ENCODE results near the gene BPIFB3.

The BPIFB3 gene

DNA sequence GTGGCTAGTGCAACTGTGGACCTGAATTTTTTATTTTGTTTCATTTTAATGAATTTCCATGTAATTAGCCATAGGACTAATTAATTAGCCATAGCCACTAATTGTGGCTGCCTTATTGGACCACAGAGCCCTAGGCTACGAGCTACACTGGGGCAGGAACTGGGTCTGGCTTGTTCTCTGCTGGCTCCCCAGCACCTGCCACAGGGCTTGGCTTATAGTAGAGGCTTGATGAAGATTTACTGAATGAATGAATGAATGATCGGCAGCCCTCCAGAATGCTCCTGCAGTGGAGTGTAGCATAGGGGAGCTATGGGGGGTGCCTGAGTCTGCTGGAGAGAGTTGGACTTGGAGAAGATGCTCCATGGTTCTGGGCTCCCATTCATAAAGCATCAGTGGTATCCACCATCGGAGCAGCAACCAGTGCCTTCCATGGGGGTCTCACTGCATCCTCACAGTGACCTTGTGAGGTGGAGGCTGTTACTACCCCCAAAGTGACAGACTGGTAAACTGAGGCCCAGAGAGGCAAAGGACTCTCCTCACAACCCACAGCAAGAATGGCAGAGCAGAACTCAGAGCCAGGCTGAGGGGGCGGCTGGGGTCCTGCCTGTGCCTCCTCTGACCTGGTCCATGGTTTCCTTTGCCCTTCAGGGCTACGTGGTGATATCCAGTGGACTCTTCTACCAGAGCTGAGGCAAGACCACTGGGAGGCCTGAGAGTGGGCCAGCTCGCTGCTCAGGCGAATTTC, 30.8 kb upstream of the BPIFB3 start:
- FAIRE-seq (no peak), DNase-seq (ENCODE audit: insufficient read length, low spot score) (no peak)
- TF ChIP-seq, protein P1, sequence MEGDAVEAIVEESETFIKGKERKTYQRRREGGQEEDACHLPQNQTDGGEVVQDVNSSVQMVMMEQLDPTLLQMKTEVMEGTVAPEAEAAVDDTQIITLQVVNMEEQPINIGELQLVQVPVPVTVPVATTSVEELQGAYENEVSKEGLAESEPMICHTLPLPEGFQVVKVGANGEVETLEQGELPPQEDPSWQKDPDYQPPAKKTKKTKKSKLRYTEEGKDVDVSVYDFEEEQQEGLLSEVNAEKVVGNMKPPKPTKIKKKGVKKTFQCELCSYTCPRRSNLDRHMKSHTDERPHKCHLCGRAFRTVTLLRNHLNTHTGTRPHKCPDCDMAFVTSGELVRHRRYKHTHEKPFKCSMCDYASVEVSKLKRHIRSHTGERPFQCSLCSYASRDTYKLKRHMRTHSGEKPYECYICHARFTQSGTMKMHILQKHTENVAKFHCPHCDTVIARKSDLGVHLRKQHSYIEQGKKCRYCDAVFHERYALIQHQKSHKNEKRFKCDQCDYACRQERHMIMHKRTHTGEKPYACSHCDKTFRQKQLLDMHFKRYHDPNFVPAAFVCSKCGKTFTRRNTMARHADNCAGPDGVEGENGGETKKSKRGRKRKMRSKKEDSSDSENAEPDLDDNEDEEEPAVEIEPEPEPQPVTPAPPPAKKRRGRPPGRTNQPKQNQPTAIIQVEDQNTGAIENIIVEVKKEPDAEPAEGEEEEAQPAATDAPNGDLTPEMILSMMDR (IDR thresholded peaks at IDR 0.05; ENCODE audit: insufficient read depth, missing control alignments) = no peak

DNA sequence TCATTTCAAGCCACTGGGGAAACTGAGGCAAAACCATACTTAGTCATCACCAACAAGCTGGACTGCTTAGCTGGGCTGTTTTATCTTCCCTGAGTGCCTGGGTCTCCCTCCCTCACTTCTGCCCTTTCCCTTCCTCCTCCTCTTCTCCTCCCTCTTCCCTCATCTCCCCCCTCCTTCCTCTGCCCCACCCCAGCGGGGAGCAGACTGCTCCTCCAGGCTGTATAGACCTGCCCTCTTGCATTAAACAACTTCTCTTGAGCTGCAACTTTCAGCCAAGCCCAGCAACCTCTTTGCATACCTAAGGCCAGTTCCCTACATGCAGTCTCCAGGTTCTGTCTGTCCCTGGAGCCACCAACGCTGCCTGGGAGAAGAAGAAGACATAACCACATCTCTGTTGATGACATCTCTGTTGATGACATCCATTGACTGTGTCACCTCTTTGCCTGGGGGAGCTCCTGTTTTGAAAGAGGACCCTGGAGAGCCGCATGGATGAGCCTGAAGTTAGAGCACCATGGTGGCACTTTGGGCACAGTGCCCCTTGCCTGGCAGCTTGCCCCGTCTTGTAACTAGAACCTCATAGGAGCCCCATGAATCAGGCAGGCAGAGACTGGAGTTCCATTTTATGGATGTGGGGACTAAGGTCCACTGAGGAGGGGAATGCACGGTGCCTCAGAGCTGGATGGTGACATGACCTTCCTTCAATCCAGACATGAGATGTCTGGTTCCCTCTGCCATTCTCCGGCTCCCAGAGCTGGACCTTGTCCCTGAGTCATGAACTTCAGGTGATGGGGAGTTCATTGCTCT, 30.1 kb upstream of the BPIFB3 start:
- FAIRE-seq (no peak), DNase-seq (ENCODE audit: insufficient read length, low spot score) (no peak)
- TF ChIP-seq, protein P1 (IDR thresholded peaks at IDR 0.05; ENCODE audit: insufficient read depth, missing control alignments) = no peak

DNA sequence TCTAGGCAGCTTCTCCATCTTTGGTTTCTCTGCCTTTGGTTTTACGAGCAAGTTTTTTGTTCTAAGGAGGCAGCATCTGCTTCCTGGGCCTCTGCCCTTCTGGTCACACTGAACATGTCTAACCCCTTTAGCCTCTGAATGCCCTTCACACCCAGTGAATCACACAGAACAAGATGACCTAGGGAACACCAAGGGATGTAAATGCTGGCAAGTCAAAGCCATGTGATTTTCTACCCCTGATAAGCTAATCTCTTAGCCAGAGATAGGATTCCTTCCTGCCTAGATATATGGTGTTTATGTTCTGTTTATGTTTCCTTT, 29.5 kb upstream of the BPIFB3 start:
- no peak for DNase-seq (ENCODE audit: insufficient read length, low spot score)
- no peak for FAIRE-seq

DNA sequence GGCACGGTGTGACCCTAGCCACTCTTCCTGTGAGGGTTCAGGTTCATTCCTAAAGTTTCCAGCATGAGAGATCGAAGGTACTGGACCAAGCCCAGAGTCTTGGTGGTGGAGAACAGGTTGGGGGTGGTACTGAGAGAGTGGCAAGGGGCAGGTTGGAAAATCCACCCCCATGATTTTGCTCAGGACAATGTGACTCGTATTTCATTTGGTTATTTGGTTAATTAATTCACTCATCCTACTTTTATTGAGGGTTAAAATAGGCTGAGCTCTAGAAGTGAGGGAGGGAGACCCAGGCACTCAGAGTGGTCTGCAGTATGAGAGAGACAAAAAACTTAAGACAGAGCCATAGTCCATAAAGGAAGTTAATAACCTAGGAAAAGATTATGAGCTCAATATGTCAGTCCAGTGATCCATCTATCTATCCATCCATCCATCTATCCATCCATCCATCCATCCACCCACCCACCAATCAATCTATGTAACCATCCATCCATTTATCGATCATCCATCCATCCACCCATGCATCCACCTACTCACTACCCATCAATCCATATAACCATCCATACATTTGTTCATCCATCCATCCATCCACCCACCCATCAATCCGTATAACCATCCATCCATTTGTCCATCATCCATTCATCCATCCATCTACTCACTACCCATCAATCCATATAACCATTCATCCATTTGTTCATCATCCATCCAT, 28.9 kb upstream of the BPIFB3 start:
- TF ChIP-seq, protein P1 (IDR thresholded peaks at IDR 0.05; ENCODE audit: insufficient read depth, missing control alignments) = no peak
- DNase-seq (ENCODE audit: insufficient read length, low spot score) (no peak), FAIRE-seq (no peak)

More for the DNA sequence above, 29.5 kb upstream of the BPIFB3 start:
- TF ChIP-seq, protein P1 (IDR thresholded peaks at IDR 0.05; ENCODE audit: insufficient read depth, missing control alignments) = no peak

DNA sequence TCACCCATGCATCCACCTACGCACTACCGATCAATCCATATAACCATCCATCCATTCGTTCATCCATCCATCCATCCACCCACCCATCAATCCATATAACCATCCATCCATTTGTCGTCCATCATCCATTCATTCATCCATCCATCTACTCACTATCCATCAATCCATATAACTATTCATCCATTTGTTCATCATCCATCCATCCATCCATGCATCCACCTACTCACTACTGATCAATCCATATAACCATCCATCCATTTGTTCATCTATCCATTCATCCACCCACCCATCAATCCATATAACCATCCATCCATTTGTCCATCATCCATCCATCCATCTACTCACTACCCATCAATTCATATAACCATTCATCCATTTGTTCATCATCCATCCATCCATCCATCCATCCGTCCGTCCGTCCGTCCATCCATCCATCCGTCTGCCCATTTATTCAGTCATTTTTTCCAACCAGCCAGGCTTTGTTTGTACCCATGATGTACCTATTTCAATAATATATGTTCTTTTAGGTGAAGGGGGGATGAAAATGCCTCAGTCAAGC, 28.3 kb upstream of the BPIFB3 start:
- TF ChIP-seq, protein P1 (IDR thresholded peaks at IDR 0.05; ENCODE audit: insufficient read depth, missing control alignments) = no peak
- no peak for DNase-seq (ENCODE audit: insufficient read length, low spot score)
- no peak for FAIRE-seq

DNA sequence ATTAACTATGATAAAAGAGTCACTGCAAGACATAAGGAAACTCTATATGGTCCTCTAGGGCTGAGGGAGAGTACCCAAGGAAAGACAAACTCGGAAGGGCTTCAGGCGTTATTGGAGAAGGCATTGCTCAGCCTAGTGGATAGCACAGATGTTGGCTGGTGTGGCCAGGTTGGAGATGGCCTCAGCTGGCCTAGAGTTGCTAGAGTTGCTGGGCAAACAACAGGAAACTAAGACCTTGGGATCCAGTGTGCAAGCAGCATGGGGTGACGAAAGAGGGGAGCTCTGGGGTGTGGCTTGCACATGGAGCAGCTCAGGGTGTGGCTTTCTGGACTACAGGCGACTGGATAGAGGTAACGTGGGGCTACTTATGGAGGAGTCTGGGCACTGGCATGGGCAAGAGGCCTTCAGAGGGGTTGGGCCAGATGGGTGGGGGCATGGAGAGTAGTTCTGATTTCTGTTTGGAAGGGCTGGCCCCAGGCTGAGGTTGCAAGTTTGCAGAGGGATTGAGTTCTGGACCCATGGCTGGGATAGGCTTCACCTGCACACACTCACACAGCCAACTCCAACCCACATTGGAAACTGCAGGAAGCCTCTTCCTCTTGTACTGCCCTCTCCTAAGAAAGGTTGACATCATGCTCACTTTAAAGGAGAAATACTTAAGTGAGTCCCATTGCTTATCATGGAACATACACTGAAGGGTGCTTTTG, 27.5 kb upstream of the BPIFB3 start:
- no peak for FAIRE-seq
- TF ChIP-seq, protein P1 (IDR thresholded peaks at IDR 0.05; ENCODE audit: insufficient read depth, missing control alignments) = no peak
- DNase-seq (ENCODE audit: insufficient read length, low spot score) = no peak
